ENCODE data around the gene DOCK3. TPM values are rescaled to one million over a fixed set of nuclear protein-coding genes. Genes with fewer than 3 reads are reported as not detected.

The DOCK3 gene
- total and polyA plus RNA-seq, 4 donors: 0.01 to 0.08 (median 0.06) TPM; not detected in 1

- TF ChIP-seq REST (IDR thresholded peaks at IDR 0.05) (no peak), RAD21 (IDR thresholded peaks at IDR 0.05) (no peak), EGR1 (IDR thresholded peaks at IDR 0.05; ENCODE audit: low read depth in 2 of 2) (no peak)
Observed at GRCh38 chr3:50658831-50659230, 15.9 kb upstream of the DOCK3 start (continued).

DNA sequence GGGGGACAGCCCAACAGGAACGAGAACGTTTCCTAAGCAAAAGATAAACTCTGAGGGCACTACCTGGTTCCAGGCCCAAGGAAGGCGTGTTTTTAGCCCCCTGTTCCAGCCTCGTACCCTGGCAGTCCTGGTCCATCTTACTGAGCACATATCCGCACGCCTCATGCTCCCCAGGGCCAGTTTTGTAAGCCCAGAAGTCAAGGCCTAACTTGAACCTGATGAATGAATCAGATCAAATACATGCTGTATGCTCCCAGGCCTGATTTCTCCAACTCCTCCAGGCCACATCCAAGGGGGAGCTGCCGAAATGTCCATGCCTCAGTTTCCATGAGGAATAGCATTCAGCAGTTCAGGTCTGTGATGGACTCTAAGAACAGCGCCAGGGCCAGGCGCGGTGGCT, 14.3 kb upstream of the DOCK3 start:
- Histone ChIP-seq H3K27ac (ENCODE audit: low read depth in 1 of 2, low read length in 2 of 2) (no peak overlapping the region), H3K27me3 (ENCODE audit: control insufficient read depth in 4 of 4, insufficient read depth in 4 of 4, low read length in 3 of 4) (no peaks in the 10 kb centered on the region), H3K4me3 (ENCODE audit: low read depth in 1 of 3, low read length in 3 of 3) (no peak overlapping the region), H3K9me3 (ENCODE audit: control insufficient read depth in 4 of 4, low read length in 3 of 4) (no peaks in the 10 kb centered on the region), H3K9ac (ENCODE audit: low read depth in 1 of 2, low read length in 2 of 2) (no peak overlapping the region), H3K36me3 (ENCODE audit: control insufficient read depth in 4 of 4, insufficient read depth in 3 of 4, low read depth in 1 of 4, low read length in 3 of 4) (no peaks in the 10 kb centered on the region), H3K4me1 (ENCODE audit: control insufficient read depth in 4 of 4, insufficient read depth in 4 of 4, low read length in 3 of 4) (peaks cover 0 to 3% (median 2%) of the 10 kb centered on the region in 4 donors)
- WGBS: 95% methylated on average over 10 of the region's 10 CpGs
- no peak for TF ChIP-seq FOXA2 (IDR thresholded peaks at IDR 0.05)
- TF ChIP-seq TAF1 (conservative IDR thresholded peaks at IDR 0.05): no peak
- TF ChIP-seq, protein P1, sequence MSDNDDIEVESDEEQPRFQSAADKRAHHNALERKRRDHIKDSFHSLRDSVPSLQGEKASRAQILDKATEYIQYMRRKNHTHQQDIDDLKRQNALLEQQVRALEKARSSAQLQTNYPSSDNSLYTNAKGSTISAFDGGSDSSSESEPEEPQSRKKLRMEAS (IDR thresholded peaks at IDR 0.05): no peak
- TF ChIP-seq HNF4G (IDR thresholded peaks at IDR 0.05): no peak
- no peak for TF ChIP-seq JUND (IDR thresholded peaks at IDR 0.05)
- TF ChIP-seq SP1 (IDR thresholded peaks at IDR 0.05): no peak
- no peak for TF ChIP-seq REST (IDR thresholded peaks at IDR 0.05)
- TF ChIP-seq RAD21 (IDR thresholded peaks at IDR 0.05): no peak
- TF ChIP-seq GABPA (IDR thresholded peaks at IDR 0.05 in 1 of 2, conservative IDR thresholded peaks at IDR 0.05 in 1 of 2): no peak
- TF ChIP-seq EGR1 (IDR thresholded peaks at IDR 0.05; ENCODE audit: low read depth in 2 of 2): no peak
- no peak for TF ChIP-seq CTCF (IDR thresholded peaks at IDR 0.05; ENCODE audit: low read depth, low read length, missing input control)
- no peak for TF ChIP-seq NR2F2 (IDR thresholded peaks at IDR 0.05)
- no peak for TF ChIP-seq ZBTB33 (IDR thresholded peaks at IDR 0.05)
- TF ChIP-seq FOXA1 (IDR thresholded peaks at IDR 0.05): no peak
- DNase-seq (ENCODE audit: low spot score): no peak

Data from liver (tissue), 9 donors.